Stimulated activated CD8-positive, alpha-beta memory T cell treated with anti-CD3 and anti-CD28 coated beads, Interleukin-15, amount 100 ng/mL, for 24 hours (primary cell): ENCODE data around the gene HOXC6.

Source experiments
- DNase-seq: peaks from one replicate; pipeline ENCODE4 v3.0.0-alpha.2; 2020; ENCODE audit warnings: low read depth

Gene HOXC6

DNA sequence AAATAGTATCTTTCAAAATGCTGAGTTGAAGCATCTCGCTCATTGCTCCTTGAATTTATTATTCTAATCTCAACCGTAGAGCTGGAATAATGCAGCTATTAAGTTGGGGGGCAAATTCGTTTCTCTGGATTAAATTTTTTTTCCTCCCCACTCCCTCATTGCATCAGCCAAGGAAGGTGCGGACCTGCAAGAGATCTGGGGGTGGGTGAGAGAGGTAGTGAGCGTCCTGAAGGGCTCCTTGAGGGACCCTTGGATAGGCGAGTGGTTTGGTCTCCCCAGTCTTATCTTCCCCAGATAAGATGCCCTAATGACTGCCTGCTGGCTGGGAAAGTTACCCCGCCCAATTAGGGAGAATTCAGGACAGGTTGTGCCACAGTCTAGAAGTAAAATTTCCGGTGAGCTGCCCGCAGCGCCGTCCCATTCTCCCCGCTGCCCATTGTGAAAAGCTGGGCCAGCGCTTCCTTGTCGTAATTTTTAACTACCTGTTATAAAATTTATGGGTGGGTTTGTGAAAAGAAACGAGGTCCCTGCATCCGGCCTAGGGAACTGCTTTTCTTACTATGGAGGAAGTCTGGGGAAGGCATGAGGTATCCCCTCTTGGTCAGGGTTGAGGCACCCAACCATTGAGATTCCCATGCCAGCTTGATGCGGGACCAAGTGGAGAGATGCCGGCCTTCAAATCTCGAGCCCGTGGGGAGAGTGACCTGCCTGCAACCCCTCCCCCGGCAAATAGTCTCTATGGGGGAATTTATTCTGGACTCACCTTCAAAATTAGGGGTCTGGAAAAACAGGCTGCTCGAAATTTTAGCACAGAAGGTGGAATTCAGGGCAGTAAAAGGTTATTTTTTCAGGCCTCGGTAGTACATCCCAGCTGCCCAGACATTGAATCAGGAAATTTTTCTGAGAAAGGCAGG lies 13.0 kb upstream of the HOXC6 start:
- no peak for DNase-seq

DNA sequence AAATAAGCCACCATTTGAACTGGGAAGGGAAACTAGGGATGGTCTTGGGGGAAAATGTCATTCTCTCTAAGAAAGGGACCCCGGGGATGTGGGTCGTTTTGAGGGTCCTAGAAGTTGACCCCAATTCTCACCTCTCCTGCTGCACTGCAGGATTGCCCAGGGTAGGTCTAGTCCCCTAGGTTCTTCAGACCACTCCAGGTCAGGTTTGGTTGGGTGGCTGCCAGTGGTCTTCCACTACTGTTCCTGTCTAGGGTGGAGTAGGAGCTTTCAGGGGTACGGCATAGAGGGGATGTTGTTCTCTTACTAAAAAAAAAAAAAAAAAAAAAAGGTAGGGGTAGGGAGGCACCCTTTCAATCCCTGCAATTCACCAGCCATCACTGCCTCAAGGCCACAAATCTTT lies 12.2 kb upstream of the HOXC6 start:
- DNase-seq, result no peak

DNA sequence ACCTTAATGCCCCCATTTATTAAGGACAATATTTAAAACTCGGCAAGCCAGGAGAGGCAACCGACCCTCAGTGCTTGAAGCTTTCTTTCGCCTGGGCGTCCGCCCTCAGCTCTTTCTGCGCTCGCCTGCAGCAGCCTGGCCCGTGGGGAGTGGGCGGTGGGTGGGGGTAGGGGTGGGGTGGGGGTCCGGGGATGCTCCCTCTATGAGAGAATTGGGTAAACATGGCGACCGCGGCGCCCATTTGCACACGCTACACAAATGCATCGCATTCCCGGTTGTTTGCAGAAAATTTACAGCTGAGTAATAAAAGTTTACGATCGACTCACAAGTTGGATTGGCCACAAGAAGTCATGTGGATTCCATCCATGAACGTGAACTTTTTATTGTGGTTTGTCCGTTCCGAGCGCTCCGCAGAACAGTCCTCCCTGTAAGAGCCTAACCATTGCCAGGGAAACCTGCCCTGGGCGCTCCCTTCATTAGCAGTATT lies 11.7 kb upstream of the HOXC6 start:
- DNase-seq, result no peak

DNA sequence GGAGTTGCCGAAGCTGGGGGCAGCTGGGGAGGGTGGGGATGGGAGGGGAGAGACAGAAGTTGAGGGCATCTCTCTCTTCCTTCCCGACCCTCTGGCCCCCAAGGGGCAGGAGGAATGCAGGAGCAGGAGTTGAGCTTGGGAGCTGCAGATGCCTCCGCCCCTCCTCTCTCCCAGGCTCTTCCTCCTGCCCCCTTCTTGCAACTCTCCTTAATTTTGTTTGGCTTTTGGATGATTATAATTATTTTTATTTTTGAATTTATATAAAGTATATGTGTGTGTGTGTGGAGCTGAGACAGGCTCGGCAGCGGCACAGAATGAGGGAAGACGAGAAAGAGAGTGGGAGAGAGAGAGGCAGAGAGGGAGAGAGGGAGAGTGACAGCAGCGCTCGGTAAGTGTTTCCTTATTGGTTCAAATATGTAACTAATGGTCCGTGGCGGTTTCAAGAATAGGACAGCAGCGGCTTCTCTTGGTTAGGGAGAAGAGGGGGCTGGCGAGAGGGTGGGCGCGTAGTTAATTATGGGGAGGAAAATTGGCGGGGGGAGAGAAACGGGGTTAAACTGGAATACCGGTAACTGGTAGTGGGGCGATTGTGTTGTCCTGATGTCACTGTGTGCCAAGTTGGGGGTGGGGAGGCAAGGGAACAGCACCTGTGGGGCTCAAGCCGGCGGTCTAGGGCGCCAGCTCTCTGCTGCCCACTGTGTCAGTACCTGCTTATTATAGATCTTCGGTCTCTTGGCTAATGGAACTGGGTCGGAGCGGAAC lies 11.0 kb upstream of the HOXC6 start:
- no peak for DNase-seq

DNA sequence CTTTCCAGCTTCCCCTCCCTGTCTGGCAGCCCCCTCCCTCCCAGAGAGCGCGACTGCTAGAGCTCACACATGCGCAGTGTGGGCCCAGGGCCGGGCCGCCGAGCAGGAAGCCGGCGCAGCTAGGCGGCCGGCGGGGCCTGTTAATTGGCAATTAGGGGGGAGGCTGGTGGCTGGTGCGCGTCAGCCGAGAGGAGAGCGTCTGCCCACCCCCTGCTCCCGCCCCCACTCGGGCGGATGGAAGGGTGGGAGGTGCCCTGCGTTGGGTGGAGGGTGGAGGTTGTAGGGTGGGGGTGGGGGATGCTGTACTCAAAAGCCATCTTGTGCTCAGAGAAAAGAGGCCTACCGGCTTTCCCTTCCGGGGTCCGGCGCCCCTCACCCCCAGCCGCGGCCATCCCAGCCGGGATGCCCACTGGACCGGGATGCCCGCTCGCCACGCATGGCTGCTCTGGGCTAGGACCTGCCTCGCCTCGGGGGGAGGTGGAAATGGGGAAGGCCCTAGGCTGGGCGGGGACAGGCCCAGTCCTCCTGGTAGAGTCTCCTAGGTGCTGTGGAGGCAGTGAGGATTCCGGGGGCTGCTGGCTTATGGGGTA lies 10.3 kb upstream of the HOXC6 start:
- DNase-seq, result peak; percentile 42

DNA sequence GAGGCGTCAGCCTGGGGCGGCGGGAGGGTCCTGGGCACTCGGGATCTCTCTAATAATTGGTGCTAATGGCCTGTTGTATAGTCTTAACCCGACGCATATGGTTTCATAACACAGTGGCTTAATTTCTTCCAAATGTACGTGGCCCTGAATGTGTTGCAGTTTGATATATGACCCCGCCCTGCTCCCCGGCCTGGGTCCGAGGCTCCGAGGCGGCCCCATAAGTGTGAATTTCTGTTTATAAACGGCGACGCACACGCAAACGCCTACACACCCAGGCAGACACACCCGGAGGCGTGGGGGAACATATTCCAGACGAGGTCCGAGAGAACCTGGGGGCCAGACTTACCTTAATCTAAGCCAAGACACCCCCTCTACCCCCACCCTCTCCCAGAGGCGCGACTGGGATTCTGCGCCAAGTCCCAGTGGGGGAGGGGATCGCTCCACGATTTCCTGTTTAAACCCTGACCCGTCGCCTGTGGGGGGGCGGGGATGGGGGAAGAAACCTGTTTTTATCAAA lies 9.7 kb upstream of the HOXC6 start:
- DNase-seq, result no peak

DNA sequence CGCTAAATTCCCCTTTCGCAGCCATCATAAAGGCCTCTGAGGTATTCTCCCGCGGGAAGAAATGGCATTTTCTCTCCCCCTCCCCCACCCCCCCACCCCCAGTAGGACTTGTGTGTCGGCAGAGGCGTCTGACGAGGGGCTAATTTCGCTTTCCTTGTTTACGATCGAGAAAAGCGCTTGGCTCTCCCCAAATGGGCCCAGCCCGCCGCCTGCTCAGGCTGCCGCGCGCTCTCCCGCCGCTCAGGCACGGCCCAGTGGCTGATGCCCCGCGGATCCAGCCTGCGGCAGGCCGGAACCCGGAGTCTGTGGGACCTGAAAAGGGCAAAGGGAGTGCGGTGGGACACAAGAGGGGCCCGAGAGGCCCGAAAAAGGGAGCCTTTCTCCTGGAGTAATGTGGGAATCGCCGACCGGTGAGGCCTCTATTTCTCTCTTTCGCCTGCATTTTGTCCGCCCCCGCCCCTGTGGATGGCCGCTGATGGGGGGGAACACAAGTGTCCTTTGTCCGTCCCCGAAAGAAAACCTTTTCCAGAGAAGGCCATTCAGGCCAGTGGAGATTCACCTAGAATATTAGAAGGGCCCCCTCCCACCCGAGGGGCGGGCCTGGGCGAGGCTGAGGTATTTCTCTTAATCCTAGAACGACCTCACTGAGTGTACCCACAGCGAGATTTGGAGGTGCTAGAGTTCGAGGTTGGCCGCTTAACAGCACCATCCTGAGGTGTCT lies 9.0 kb upstream of the HOXC6 start:
- no peak for DNase-seq

DNA sequence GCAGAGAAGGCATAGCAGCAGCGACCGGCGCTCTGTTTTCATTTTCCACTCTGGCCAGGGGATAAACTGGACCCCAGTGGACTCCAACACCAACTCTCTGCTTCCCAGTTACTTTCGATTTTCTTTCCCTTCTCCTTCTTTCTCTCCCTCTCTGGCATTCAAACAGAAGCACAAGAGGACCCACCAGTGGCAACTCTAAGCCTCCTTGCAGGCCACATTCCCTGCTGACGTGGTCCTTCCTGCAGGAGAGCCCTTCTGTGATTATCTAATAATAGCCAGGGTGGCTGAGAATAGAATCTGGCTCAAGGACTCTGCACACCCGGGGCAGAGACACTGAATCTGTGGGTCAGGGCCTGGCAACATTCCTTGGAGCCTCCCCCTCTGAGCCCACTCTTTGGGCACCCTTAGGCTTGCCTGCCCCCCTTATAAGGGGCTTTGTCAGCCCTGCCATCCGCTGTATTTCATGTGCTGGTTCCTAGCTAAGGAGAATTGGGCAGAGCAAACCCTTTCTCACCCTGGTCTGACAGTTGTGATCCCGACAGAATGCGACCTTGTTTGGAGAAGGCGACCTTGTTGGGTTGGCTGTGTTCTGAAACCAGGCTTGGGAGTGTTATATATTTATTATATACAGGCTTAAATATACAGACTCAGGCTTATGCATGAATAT lies 8.2 kb upstream of the HOXC6 start:
- no peak for DNase-seq

DNA sequence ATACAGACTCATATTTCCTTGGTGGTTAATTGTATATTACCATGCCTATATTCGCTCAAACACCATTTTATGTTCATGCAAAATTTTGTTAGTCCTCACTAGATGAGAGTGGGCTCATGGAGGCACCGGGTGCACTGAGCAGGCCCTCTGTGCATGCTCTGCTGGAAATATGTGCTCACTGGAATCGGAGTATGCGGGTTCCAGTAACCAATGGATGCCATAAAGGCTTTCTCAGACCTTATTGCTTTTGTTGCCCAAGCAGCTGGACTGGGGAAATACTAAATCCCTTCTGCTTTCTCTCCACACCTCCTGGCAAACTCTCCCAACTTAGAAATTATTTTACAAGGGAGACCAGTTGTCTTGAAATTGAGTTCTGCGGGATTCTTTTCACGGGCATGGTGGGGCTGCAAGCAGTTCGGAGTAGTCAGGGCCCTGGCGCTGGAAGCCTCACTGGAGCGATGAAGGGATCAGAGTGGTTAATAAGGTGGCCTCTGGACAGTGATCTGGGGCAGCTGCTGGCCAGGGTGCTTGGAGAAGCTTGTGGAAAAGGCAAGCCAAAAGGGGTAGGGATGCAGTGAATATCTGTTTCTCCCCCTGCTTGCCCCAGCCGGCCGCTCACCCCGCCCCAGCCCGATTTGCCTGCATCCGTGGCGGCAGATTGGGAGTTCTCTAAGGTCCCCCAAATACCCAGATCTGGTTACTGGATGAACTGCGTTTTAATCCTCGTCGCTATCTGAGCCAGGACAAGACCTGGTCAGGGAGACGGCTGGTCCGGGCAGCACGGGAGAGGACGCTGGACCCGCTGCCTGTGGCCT lies 7.4 kb upstream of the HOXC6 start:
- DNase-seq, result no peak

DNA sequence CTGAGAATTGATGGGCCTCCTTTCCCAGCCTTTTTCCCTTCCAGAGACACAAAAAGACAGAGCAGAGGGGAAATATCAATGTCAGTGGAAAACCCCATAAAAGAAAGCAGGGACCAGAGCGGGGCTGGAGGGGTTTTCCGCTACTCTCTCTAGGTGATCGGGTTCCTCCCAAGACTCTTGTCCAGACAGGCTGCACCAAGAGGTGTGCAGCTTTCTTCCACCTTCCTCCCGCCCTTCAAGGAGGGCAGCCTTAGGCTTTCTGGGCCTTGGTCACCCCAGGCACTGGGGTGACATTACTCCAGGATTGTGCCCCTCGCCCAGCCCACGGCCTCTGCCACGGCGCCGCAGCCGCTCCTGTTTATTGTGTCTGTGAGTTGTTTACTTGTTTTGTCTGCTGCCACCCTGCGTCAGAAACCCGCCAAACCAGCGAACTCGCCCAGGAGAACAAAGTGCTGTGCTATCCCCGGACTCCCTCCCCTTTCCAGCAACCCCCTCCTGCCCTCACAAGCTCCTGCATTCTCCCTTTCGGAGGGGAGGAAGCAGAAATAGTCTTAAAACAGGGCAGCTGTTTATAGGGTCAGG lies 6.7 kb upstream of the HOXC6 start:
- DNase-seq, result no peak

DNA sequence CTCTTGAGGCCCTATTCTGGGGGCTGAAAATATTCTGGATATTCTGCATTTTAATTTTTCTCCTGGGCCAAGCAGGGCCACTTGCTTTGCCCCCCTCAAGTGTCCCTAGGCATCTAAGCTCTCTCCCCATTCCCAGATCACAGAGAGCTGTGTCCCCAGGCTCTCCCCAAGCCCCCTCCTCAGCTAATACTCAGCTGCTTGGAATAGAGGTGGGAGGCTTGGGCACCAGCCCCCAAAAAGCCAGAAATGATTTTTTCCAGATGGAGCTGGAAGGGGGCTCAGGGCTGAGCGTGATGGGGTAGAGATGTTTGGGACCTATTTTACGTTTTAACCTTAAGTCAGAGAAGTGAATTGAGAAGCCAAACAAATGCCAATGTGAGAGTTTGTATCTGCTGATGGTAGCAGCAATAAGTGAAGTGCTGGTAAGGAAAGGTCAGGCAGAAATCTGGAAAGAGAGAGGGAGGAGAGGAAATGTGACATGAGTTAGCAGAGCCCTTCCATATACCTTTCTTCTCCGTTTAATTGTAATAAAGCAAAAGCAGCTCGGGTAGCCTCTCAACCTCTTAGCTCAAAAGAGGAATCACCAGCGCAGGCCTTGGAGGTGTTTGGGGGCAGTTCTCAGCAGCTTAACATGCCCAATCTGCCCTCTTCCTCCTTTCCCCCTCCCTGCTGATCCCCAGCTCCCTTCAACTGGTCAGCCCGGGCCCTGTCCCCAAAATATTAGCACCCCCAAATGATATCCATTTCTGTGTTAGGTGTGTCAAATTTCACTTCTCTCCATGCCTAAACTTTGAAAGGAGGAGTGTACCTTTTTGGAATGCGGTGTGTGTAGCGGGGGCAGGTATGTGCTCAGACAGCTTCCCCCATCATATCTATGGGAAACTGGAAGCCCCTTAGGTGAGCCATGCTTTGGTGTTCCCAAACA lies 5.0 kb upstream of the HOXC6 start:
- no peak for DNase-seq

DNA sequence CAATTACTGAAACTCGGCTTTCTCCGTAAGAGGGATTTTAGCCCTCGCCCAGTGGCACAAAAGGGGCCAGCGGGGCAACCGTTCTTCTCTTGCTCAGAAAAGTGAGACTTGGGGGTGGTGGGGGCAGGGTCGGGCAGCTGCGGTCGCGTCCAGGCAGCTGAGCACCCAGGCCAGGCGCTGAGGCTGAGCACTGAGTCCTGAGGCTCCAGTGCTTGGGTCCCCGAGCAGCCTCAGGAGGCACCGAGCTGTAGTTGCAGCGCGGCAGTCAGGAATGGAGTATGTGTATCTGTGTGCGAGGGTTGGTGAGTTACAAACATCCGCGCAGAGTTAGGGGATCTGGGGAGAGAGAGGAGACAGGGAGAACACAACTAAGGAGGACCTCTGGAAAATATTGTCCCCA lies 4.1 kb upstream of the HOXC6 start:
- DNase-seq, result no peak

DNA sequence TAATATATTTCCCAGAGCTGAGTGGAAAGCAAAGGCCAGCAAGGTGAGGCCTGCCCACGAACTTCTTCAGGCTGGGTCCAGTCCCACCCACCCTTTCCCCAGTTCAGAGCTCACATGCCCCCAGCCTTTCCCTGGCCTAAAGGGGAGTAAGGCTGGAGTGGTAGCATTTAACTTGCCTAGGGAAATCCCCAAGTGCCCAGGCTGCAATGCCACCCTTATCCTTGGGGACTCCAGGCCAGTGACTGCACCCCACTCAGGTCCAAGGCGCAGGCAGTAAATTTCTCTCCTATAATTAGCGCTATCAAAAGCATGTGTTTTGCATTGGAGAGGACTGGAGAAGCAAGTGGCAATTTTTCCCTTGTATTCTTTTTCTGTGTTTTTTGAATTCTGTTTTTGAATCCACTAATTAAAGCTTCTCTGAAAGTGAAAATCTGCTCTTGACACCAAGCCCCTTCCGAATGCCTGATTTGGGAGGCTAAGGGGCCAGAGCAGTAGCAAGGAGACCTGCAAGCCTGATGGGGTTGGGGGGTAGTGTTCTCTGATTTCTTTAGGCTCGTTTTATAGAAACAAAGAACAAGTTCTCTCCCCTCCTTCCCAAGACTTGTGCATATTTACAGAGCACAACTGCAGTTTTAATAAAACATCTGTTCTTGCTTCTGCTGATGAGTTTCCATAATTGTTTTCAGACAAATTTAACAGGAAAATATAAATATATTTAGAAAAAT lies 3.5 kb upstream of the HOXC6 start:
- no peak for DNase-seq

DNA sequence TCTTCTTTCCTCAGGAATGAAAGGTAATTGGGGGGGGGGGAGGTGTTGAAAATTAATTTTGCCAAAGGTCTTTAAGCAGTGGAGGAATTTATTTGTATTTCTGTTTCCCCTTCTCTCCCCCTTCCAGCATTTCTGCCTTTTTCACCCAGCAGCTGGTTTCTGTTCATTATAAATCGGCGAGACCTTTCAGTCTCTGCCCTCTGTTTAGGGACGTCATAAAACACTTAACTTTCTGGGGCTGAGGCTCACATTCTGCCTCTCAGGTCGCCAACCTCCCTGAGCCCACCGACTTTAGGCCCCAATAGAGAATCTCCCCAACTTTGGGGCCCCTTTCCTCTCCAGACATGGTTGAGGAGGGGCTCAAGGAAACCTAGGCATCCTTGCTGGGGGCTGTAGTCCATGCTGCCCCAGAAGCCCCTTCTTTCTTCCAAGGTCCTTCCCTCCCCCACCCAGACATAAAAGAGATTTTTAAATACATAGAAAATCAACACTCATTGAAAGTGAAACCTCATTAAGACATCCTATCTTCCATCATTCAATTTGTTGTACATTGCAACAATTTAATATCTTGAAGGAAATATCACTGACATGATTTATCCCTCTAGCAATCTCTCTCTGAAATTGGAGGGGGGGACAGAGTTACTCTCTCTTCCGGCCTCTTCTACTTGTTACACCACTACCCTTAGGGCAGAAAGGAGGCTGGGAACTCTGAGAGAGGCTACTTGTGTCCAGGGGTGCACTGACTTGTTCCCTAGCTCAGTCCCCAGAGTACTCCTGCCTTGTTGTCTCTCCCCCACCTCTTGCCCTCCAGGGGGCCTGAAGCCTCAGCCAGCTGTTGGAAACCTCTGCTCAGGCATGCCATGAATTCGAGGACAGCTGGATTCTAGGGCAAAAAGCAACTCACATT lies 2.5 kb upstream of the HOXC6 start:
- no peak for DNase-seq

DNA sequence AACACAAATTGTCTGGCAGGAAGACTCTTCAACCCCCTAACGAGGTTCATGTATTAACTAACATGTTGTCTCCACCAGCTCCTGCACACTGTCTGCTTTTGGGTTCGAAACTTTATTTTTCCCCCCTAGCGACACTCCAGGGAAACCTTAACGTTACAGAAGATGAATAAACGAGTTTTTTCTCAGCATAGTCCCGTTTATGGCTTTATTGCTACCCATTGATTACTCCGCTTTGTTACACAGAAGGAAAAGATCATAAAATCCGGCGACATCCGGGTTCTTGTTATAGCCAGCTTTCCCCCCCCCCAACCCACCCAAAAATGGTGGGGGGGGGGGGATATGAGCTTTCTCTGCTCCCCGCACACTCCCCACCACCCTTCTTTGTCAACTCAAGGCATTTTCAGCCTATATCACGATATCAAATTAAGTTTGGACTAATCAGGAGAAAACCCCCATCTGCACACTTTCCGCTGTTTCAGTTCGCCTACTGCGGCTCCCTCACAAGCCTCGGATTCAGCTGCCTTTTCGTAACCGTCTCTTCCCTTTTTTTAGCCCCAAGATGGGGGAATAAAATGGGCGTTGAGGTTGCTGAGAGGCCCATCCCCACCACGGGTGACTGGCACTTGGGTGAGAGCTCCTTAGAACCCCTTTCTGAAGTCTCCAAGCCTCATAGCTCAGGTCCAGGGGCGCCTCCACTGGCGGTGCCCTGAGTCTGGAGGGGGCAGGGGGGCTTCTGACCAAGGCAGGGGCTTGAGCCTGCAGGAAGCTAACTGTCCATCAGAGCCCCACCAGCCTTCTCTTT lies 1.4 kb upstream of the HOXC6 start:
- no peak for DNase-seq

DNA sequence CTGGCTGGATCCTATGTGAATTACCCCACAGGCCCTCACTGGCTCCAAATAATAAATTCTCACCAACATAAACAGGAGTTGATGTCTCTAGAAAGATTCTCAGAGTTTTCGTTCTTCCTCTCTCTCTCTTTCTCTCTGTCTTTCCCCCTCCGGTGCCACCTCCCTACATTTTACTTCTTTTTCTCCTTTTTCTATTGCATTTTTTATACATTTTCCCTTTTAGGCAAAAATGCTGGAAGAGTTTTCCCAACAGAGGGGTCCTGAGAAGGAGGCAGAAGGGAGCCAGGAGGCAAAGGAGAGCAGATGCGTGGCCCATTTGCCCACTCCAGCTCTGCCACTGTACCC lies 826 bp upstream of the HOXC6 start:
- no peak for DNase-seq
